C4-2B (cell line): ENCODE results near the gene ATP6V0E2.

ENCODE experiments used
- CTCF ChIP-seq: fragments of 450-650 bp; conservative IDR thresholded peaks from 2 replicates; pipeline ENCODE4 v1.5.1; 2017; ENCODE audit warnings: mild to moderate bottlenecking
- ZFX ChIP-seq: fragments of 450-650 bp; IDR thresholded peaks from 2 replicates; pipeline ENCODE4 v1.6.1; 2017

GRCh38 chr7:149833495-149834130 is 40.2 kb upstream of the ATP6V0E2 start:
- TF ChIP-seq CTCF (no peak), ZFX (no peak)
